CD4-positive, alpha-beta T cell treated with Interleukin-21 for 1 hour (primary cell): Measurements from ENCODE around the gene INPP5D.
"Not testable (repeated sequence)": the region's sequence is repeated elsewhere in the genome, so short reads cannot be mapped to it uniquely, and the experiment has no call there.

Source experiments
- DNase-seq: peaks from one replicate; pipeline ENCODE4 v3.0.0-alpha.2; 2020

INPP5D gene

DNA sequence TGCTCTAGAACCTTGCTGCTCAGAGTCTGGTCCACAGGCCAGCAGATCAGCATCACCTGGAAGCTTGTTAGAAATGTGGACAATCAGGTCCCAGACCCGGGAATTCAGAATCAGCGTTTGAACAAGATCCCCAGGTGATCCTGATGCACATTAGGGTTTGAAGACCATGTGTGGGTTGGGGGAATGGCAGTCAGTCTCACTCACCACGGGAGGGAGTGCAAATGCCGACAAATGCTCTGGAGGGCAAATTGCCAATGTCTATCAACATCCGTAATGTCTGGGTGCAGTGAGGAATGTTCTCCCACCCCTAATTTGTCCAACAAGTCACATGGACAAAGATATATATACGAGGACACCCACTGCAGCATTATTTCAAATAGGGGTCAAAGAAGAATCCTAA lies 34.5 kb downstream of the INPP5D start:
- DNase-seq, result no peak

DNA sequence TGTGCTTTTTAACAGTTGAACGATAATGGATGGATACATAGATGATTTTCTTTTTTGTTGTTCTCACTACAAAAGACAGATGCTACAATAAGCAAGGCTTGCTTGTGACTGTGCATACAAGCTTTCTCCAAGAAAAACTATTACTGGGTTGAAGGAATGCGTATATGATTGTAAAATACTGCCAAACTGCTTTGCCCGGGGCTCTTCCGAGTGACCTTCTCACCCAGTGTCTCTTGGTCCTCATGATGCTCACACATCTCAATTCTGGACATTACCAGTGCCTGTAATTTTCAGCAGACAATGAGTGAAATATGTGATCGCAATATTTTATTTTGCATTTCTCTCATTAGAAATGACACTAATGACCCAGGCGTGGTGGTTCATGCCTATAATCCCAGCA lies 35.9 kb downstream of the INPP5D start:
- DNase-seq, result no peak

DNA sequence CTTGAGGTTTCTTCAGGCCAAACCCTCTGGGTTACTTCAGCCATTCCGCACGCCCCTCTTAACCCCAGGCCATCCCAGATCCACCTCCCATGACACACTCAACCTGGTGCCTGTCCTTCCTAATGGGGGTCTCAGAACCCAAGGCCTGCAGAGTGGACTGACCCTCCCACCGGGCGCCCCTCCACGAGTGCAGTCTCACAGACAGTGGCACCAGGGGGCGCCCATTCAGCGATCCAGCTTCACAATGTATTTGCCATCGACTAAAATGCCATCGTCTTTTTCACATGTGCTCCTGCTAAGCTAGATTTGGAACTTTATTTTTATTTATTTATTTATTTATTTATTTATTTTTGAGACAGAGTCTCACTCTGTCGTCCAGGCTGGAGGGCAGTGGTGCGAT lies 38.5 kb downstream of the INPP5D start:
- no peak for DNase-seq

DNA sequence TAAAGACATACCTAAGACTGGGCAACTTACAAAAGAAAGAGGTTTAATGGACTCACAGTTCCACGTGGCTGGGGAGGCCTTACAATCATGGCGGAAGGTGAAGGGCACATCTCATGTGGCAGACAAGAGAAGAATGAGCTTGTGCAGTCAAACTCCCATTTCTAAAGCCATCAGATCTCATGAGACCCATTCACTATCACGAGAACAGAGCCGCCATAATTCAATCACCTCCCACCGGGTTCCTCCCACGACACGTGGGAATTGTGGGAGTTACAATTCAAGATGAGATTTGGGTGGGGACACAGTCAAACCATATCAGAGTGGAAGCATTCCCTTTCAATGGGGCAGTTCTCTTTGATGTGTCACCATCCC lies 39.7 kb downstream of the INPP5D start:
- not testable (repeated sequence) for DNase-seq

DNA sequence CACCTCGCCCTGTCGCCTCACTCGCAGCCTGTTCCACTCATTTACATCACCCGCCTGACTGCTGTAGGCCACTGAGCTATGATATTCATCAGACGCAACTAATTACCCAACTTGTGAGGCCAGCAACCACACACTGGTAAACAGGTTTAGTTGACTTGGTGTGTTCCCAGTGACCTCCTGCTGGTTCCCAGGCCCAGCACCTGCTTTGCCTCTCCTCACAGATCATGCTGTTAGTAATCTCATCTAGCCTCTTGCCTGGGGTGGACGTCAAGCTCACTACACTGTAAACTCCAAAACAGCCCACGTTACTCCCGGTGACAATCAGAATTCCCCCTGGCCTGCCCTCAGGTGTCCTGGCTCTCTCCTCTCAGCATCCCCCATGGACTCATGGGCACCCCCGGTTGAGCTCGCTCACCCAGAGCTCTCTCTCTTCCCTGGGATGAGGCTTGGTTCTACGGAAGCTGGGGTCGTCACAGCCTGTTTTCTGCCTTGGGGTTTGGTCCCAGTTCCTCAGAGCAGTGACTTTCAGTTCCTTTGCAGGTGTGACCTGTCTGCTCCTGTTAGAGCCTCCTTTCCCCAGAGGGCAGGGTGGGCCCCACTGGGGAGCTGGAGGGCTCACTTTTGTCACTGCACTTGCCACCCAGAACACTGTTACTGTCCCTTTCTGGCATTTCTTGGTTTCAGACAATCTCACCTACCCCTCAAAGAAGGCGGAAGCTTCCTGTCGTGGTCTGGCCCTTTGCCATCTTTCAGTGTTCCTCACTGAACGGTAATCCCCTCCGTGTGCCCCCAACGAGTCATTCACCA lies 40.3 kb downstream of the INPP5D start:
- DNase-seq, result peak; percentile 73

DNA sequence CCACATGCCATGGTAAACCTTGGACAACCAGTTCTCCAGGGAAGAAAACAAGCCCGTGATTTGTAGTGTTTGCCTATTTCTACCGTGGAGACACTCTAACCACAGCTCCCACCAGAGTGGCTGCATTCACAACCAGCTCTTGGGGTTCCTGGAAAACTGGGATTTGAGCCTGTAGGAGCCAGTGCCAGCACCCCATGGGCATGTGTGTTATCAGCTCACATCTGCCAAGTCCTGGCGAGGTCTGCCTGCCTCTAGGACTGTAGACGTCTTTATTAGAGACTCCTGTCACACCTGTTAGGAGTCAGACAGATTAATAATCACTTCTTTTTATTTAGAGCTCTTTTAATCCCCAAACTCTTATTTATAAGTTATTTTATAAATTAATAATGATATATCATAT lies 41.0 kb downstream of the INPP5D start:
- DNase-seq, result no peak

DNA sequence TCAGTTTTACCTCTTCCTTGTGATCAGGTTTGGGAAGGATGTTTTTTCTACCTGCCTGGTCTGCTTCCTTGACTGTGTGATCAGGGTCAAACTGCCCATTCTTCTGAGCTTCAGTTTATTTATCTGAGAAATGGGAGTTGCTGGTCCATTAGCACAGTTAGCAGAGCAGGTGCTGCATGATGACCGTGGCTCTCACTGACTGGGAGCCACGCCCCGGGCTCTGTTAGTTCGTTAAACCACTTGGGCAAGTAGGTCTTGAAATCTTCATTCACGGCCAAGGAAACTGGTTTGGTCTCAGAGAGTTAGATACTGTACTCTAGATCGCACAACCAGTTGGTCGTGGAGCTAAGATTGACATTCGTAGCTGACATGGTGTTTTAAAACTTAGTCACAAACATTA lies 41.7 kb downstream of the INPP5D start:
- no peak for DNase-seq

DNA sequence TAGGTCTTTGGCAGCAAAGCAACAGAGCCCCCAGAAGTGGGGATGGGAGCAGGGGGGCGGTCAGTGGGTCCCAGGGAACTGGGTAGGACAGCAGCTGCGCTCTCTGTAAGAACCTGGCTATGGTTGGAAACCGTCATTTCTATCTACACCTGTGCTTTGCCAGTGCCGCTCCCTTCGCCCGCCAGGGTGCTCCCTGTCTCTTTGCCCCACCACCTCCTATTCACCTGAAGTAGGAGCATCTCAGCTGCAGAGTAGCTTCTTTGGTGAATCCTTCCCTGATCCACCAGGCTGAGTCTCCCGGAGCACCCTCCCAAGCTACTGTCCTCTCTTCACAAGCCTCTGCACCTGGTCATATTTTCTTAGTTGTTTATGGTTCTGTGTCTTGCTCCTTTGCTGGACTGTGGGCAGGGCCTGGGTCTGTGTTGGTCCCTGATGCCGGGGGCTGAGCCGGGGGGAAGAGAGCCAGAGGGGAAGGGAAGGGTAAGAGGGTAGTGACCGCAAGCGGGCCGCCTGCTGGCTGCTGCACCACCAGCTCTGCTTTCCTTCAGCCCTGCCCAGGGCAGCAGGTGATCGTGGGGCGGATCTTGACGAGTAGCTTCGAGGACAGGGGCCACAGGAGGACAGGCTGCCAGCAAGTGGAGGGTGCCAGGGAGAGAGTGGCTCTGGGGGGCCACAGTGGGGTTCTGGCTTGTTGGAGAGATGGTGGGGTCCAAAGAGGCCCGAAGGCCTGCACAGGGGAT lies 45.2 kb downstream of the INPP5D start:
- no peak for DNase-seq

DNA sequence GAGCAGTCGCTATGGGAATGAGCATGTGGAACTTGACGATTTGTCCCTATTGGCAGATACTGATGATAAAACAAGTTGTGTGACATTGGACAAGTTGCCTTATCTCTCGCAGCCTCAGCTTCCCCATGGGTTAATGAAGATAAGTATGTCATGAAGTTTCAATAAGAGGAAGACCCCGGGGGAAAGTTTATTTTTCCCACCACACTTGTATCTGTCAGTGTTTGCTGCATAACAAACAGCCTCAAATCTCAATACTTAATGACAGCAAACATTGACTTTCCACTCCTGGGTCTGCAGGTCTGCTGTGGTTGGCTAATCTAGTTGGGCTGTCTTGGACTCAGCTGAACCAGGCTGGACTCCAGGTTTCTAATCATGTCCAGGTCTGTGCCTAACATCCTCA lies 45.8 kb downstream of the INPP5D start:
- DNase-seq, result no peak

DNA sequence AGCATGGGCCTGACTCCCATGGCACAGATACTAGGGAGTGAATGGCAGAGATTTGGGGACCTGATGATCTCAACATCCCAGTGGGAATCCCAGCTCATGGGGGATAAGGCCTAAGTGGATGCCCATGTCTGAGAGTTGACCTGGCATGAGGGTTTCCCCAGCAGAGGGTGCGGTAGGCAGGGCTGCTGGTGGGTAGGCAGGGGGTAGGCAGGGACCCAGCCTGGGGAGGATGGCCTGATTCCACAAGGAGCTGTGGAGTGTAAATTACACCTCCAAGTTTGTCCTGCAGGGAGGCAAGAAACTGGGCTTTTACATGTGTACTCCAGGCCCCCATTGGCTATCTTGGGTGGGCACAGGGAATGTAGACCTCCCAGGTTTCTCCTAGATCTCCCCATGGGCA lies 46.9 kb downstream of the INPP5D start:
- DNase-seq, result no peak

DNA sequence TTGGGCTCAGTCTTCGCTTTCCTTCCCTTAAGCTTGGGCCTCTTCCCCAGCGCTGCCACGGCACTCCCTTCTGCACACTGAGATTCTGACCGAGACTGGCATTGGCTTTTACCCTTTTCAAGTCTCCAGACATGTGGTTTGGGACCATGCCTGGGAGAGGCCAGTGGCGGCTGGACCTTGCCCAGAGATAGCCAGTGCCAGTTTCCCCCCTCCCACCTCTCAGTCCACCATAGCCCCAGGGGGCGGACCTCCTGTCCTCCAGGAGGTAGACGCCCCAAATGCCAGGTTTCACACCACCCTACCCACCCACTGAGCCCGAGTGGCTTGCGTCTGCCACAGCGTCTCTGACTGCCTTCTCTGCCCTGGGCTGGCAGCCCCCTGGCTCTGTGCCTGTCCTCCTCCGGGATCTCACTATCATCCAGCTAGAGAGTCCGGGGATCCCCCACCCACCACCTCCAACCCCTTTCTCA lies 47.7 kb downstream of the INPP5D start:
- DNase-seq, result no peak

DNA sequence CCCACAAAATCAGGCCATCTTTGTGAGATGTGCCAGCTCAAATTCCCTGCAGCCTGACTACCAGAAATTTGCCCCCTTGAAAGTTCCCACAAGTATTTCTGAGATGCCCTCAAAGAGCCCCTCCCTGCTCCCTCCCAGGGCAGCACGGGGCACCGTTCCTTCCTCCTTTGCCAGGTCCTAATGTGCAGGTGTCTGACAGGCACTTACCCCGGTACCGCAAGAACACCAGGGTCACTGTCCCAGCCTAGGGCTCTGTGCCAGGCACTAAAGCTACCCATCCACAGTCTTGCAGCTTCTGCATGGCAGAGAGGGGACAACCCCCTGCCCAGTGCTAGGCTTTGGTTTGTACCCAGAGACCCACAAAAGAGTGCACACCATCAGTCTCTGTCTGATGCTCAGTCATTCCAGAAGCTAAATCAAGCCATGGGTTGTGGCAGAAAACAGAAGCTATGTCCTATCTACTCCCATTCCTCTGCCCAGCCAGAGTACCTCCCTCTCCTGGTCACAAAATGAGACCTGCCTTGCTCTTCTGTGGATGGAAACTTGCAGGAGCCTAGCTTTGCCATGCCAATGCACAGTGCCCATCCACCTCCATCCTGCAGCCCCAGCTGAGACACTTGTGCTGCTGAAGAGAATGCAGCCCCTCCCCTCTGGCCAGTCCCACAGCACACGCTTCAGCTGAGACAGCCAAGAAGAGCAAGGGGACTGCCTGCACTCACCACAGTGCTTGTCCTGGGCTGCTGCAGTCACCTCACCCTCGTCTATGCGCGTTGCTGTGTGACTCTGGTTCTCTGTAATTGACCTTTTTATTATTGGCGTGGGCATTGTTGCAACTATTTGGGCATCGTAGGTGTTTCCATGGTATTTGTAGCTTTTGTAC lies 48.7 kb downstream of the INPP5D start:
- no peak for DNase-seq

DNA sequence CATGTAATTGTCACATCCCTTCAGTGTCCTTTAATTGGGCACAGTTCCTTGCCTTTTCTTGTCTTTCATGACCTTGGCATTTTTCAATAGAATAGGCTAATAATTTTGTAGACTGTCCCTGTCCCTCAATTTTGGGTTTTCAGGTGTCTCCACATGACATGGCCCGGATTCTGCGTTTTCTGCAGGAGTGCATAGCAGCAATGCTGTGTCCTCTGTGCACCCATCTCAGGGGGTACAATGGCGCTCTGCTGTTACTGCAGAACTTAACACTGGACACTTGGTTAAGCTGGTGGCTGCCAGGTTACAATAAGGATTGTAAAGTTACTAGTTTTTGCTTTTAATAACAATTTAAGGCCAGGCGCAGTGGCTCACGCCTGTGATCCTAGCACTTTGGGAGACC lies 51.3 kb downstream of the INPP5D start:
- no peak for DNase-seq

DNA sequence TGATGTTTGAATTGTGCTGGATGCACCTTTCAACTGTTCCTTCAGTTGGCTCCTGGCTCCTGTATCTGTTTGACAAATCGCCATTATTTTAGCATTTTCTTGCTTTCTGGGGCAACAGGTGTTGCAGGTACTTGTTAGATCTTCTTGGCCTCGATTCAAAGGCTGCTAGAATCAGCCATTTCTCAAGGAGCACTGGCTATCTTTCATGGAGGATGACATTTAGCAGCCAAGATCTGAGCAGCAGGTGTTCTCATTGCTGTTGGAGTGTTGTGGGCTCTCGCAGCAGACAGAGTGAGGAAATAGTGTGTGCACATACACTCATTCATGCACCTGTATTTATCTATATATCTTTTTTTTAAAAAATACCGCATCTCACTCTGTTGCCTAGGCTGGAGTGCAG lies 52.2 kb downstream of the INPP5D start:
- no peak for DNase-seq

DNA sequence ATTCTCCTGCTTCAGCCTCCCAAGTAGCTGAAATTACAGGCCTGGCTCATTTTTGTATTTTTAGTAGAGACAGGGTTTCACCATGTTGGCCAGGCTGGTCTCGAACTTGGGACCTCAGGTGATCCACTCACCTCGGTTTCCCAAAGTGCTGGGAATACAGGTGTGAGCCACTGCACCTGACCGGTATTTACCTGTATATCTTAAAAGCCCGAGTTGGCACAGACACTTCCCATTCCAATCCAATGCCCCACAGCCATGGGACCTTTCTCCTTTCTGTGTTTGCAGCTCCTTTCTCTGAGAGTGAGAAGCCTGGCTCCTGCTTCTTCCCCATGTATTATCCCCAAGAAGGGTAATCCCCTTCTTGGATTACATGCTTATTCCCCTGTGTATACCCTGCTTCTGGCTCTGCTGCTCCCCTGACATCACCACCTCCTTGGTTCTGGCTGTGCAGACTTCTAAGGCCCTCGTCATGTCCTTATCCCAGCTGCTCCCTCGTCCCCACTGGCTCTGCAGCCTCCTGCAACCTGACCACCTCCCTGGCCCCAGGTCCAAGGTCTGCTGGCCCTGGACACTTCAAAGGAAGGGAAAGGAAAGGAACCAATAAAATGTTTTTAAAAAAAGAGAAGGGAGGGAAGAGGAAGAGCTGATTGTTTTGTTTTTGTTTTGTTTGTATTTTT lies 52.8 kb downstream of the INPP5D start:
- DNase-seq, result no peak

DNA sequence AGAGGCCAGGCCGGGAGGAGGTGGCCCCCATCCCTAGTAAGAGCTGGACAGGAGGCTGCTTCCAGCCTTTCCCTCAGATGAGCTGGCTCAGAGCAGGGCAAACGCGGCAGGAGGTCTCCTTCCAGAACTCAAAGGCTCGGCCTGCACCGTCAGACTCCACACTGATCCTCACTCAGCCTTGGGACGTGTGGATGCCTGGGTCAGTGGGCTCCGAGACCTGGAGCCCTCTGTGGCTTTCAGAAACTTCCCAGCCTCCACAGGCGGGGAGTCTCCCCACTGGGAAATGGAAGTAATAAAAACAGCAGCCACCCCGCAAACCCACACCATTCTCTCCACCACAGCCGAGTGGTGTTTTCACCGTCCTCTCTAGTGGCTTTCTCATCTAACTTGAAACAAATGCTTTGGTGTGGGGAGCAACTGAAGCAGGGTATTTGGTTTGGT lies 54.3 kb downstream of the INPP5D start:
- DNase-seq, result peak; percentile 19

DNA sequence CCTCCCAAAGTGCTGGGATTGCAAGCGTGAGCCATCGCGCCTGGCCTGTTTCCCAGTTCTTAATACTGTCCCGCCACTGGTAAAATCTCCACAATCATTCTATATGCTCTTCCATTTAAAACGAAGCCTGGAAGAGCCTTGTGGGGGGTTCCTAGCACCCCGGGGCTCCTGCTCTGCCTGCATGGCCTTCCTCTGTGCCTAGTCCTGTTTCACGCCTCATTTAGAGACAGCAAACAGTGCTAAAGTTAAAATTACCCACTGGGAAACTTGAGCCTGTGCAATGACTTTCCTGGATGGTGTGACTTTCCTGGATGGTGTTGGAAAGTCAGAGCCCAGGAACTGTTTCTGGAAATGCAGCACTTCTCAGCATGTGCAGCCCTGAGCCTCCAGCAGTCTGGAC lies 55.0 kb downstream of the INPP5D start:
- no peak for DNase-seq

DNA sequence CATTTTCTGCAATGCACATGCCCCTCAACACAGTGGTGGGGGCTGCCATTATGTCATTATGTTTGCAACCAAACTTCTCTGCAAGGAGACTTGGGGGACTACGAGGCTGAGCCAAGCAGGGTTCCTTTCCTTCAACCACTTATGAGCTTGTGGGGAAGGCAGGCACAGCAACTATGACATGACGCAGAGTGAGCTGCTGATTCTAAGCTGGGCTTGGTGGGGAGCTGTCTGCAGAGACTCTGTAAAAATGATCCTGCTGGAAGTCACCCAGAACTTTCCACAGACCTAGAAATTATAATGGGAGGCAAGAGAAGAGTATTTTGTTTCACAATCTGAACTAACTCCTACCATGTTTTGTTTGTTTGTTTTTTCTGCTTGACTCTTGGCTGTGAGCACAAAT lies 55.6 kb downstream of the INPP5D start:
- no peak for DNase-seq

DNA sequence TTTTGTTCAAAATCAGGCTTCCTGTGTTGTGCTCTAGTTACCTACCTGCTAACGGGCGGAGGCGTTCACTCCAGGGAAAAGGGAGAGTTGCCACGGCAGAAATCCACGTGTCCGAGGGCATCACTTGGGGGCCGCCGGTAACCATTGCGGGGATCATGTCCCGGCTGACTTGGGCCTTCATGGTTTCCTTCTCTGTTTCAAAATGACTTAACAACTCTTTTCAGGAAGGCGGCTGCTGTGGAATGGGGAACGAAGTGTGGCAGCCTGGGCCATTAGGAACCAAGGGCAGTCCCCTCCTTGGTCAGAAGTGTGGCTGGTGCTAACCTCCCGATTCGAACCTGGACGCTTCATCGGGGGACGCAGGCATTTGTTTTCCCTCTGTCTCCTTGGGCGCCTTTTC lies 56.8 kb downstream of the INPP5D start:
- DNase-seq, result no peak

DNA sequence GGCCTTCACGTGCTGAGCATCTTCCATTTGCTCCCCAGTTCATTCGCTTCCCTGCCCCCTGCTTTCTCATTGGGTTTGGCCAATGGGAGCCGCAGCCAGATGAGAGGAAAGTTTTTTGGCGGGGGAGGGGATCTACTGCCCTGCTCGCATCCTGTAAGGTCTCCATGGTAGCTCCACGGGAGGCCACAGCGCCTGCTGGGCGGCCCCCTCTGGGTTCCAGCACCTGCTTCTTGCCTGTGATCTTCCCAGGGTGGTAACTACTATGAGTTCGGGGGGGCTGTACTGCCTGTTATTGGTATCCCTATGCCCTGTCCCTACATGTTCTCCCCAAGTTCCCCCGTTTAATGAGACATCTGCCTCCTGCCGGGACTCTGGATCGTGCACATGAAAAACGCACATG lies 57.2 kb downstream of the INPP5D start:
- DNase-seq, result no peak

DNA sequence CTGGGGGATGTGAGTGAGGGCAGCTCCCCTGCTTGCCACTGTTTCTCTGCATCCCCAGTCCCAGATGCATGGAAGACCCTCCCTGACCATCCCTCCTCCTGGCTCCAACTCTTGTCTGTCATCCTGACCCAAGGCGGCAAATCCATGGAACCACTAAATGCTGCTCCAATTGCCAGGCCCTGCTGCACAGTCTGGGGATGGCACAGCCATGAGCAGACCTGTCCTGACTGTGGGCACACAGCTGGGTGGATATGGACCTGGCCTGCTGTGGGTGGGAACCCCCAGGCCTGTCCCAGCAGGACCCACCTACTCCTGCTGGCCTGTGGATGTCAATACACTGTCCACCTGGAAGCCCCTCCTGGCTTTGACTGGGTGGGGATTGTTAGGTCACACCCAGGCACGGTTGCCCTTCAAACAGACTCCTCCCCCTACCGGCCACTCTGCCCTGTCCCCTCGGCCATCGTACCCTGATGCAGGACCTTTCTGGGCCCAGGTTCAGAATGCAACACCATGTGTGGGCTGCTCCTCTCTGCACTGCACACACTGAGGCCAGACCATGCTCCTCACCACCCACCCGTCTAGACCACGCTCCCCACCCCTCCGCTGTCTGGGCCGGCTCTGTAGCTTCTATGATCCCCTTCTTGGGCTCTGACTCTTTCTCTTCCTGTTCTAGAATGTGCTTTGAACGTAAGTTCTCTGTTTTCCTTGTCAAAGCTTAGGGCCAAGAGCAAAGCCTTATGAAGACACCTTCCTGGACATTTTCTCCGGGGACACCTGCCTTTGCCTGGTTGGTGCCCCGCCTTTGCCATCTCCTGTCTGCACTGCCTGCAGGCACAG lies 57.9 kb downstream of the INPP5D start:
- DNase-seq, result no peak

DNA sequence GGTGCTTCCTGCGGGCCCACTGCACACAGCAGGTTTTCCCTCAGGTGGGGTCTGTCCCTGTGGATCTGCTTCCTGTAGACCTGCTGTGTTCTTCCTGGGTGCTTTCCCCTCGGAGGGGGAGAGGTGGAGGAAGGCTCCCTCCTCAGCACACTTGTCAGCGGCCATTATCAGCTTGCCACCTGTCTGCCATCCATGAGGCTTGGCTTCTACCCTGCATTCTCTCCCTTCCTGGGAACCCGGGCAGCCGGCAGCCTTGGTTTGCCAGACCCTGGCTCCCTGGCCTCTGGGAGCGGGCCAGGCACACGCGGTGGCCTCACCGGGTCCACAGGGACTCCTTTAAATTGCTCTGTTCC lies 58.5 kb downstream of the INPP5D start:
- no peak for DNase-seq
